Lung (tissue), 12 donors: ENCODE data around the gene PTPRG. TPM values are rescaled to one million over a fixed set of nuclear protein-coding genes. Genes with fewer than 3 reads are reported as not detected.

Experiments
- ATAC-seq: fragments of 200-7000 bp; cut with Tn5 transposase; one replicate; pipeline ENCODE4 v1.9.1; 2020; ENCODE audit warnings: moderate number of reproducible peaks; ENCODE audit not compliant: insufficient read depth, low FRiP score
- DNase-seq, 3 donors: peaks; one replicate each; pipeline ENCODE4 v3.0.0-alpha.2; 2013 to 2017
- H3K27ac ChIP-seq, 2 donors: one replicate each; pipeline ENCODE4 v1.5.1; 2013; ENCODE audit warnings: mild to moderate bottlenecking in 2 of 2, moderate library complexity in 2 of 2, control low read depth in 1 of 2, inconsistent platforms in 1 of 2, low read depth in 1 of 2, low read length in 1 of 2
- H3K27me3 ChIP-seq, 3 donors: one replicate each; pipeline ENCODE4 v1.5.1; 2013; ENCODE audit warnings: low read length in 2 of 3; ENCODE audit not compliant: control insufficient read depth in 3 of 3, insufficient read depth in 3 of 3
- H3K36me3 ChIP-seq, 4 donors: one replicate each; pipeline ENCODE4 v1.5.1; 2013; ENCODE audit warnings: low read length in 4 of 4, mild to moderate bottlenecking in 1 of 4, moderate library complexity in 1 of 4; ENCODE audit not compliant: control insufficient read depth in 4 of 4, insufficient read depth in 4 of 4
- H3K4me1 ChIP-seq, 5 donors: one replicate each; pipeline ENCODE4 v1.5.1; 2013; ENCODE audit warnings: low read length in 5 of 5, mild to moderate bottlenecking in 2 of 5, moderate library complexity in 1 of 5; ENCODE audit not compliant: control insufficient read depth in 5 of 5, insufficient read depth in 5 of 5
- H3K4me3 ChIP-seq: one replicate; pipeline ENCODE4 v1.5.1; 2013; ENCODE audit warnings: mild to moderate bottlenecking, control low read depth, moderate library complexity
- H3K9ac ChIP-seq, 2 donors: one replicate each; pipeline ENCODE4 v1.5.1; 2013; ENCODE audit warnings: low read length in 2 of 2, control low read depth in 1 of 2; ENCODE audit not compliant: insufficient read depth in 1 of 2
- H3K9me3 ChIP-seq, 4 donors: one replicate each; pipeline ENCODE4 v1.5.1; 2013; ENCODE audit warnings: low read length in 3 of 4, mild to moderate bottlenecking in 1 of 4, moderate library complexity in 1 of 4; ENCODE audit not compliant: control insufficient read depth in 4 of 4, insufficient read depth in 3 of 4
- WGBS, 2 donors: extraction: QIAGEN DNeasy Blood & Tissue Kit; methylation state at CpG; one replicate each; pipeline ENCODE4 v1.1.7; 2013; 5-methylcytosine and 5-hydroxymethylcytosine counted together
- polyA plus RNA-seq, 2 donors: library from polyadenylated mRNA; stranded (reverse); fragments of 200-250 nt; gene quantifications; one replicate each; pipeline ENCODE4 v1.2.1, GENCODE V29; 2013
- total RNA-seq, 2 donors: library from RNA; depleted of rRNA in 1 of 2; stranded (reverse); fragments of >200 nt in 1 of 2; gene quantifications; one replicate each; pipeline ENCODE4 v1.2.1, GENCODE V29; 2014 to 2021
- TF ChIP-seq, protein P1 (sequence below): IDR thresholded peaks from 2 replicates; pipeline ENCODE4 v1.5.1; 2012; ENCODE audit warnings: mild to moderate bottlenecking; ENCODE audit errors: control extremely low read depth, extremely low read depth
- donor health status: control.
- donor health status: control.
- donor health status: Bipolar disorder and iron deficiency.
- donor health status: healthy.
- donor health status: DM: yes; HTN: yes; CAD: no.

The PTPRG gene
- total and polyA plus RNA-seq, 4 donors, result 8.5 to 131 (median 75.9) TPM

DNA sequence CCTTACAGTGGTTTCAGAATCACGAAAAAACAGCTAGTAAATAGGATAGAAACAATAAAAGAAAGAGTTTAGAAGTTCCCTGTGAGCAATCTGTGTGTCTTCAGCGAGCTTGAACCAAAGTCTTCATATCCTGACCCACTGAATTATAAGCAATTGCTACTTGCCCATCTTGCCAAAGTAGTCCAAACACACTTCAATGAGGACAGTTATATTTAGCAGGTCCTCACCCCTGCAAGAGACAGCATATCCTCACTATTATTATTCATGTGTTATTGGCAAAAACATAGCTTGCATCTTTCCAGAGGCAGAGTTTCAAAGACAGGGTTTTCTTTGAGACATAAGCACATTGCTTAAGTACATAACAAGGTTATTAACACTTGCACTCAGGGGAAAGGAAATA is 734.2 kb downstream of the PTPRG start:
- H3K4me3 ChIP-seq, result no peak overlapping the region
- H3K27me3 ChIP-seq, result no peaks in the 10 kb centered on the region
- H3K27ac ChIP-seq, result no peak overlapping the region
- peaks cover 0 to 3% (median 0%) of the 10 kb centered on the region in 5 donors for H3K4me1 ChIP-seq
- 84 to 88% methylated on average over 2 of the region's 2 CpGs for WGBS, 2 donors
- H3K9ac ChIP-seq, result no peak overlapping the region
- no peaks in the 10 kb centered on the region for H3K9me3 ChIP-seq
- ATAC-seq (no peak), DNase-seq (no peak)
- TF ChIP-seq, protein P1, sequence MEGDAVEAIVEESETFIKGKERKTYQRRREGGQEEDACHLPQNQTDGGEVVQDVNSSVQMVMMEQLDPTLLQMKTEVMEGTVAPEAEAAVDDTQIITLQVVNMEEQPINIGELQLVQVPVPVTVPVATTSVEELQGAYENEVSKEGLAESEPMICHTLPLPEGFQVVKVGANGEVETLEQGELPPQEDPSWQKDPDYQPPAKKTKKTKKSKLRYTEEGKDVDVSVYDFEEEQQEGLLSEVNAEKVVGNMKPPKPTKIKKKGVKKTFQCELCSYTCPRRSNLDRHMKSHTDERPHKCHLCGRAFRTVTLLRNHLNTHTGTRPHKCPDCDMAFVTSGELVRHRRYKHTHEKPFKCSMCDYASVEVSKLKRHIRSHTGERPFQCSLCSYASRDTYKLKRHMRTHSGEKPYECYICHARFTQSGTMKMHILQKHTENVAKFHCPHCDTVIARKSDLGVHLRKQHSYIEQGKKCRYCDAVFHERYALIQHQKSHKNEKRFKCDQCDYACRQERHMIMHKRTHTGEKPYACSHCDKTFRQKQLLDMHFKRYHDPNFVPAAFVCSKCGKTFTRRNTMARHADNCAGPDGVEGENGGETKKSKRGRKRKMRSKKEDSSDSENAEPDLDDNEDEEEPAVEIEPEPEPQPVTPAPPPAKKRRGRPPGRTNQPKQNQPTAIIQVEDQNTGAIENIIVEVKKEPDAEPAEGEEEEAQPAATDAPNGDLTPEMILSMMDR, result no peak
- peaks cover 0 to 14% (median 3%) of the 10 kb centered on the region in 4 donors for H3K36me3 ChIP-seq

DNA sequence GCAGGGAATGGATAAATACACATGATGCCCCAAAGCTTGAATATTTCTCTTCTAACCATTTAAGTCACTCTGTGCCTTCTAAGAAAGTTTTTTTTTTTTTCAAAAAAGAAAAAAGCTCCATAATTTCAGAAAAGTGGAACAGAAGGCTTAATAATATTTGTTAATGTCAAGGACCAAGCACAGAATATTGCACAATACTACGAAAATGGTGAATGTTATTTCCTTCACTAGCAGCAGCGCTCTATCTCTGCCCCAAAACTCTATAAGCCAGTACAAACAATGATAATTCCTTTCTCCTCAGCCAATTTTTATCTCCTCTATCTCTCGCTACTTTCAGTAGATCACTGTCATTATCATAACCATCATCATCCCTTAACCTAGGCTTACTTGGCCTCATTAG is 739.2 kb downstream of the PTPRG start:
- WGBS, 2 donors, result 80% methylated on average over 3 of the region's 3 CpGs

DNA sequence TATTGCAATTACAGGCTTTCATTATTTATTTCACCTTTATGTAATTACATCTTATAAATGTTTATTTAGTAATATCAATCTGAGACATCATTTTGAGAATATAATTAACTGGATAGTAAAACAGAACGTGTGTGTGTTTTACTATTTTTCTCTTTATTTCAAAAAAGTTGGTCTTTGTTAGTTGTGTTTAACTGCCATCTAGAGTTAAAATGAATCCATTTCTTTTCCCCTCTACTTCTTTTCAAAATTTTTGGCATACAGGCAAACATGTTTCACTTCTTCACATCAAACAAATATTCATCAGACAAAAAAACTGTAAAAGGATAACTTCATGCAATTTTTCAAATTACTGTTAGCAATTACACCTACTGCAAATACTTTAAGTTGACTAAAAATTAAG is 750.8 kb downstream of the PTPRG start:
- DNase-seq, result peak in 1 of 3 donors; percentile 6
- TF ChIP-seq, protein P1, result no peak
- Histone ChIP-seq H3K36me3 (no peaks in the 10 kb centered on the region), H3K9ac (no peak overlapping the region), H3K27me3 (no peaks in the 10 kb centered on the region), H3K4me3 (no peak overlapping the region), H3K4me1 (no peaks in the 10 kb centered on the region), H3K27ac (no peak overlapping the region), H3K9me3 (no peaks in the 10 kb centered on the region)
- no peak for ATAC-seq
- 45 to 67% methylated on average over 1 of the region's 1 CpG for WGBS, 2 donors

More for the DNA sequence above, 739.2 kb downstream of the PTPRG start:
- Histone ChIP-seq H3K9me3 (peaks cover 0 to 6% (median 2%) of the 10 kb centered on the region in 4 donors), H3K4me3 (no peak overlapping the region), H3K36me3 (peaks cover 0 to 4% (median 2%) of the 10 kb centered on the region in 4 donors), H3K9ac (no peak overlapping the region), H3K4me1 (no peaks in the 10 kb centered on the region), H3K27ac (no peak overlapping the region), H3K27me3 (no peaks in the 10 kb centered on the region)
- no peak for ATAC-seq
- TF ChIP-seq, protein P1, result no peak
- peak in 1 of 3 donors; percentile 23 for DNase-seq

DNA sequence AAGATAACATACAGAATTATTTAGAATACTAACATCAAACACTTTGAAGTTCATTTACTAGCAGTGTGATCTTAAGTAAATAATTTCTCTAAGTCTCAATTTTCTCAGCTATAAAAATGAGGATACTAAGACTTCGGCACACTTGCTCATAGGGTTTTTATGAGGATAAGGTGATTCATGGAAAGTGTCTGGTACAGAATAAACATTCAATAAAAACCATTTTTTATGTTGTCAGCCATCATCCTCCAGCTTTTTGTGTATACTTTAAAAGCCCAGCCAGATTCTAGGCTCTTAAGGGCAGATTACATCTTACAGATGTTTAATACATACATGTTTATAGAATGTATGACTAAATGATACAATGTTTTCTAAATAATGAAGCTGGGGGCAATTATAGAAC is 755.2 kb downstream of the PTPRG start:
- WGBS, 2 donors, result 80 to 88% methylated on average over 1 of the region's 1 CpG
- no peak for ATAC-seq

More for the DNA sequence above, 755.2 kb downstream of the PTPRG start:
- no peaks in the 10 kb centered on the region for H3K27me3 ChIP-seq
- H3K27ac ChIP-seq, result no peak overlapping the region
- H3K9me3 ChIP-seq, result no peaks in the 10 kb centered on the region
- H3K4me3 ChIP-seq, result no peak overlapping the region
- TF ChIP-seq, protein P1, result no peak
- H3K36me3 ChIP-seq, result no peaks in the 10 kb centered on the region
- H3K4me1 ChIP-seq, result peaks cover 0 to 7% (median 0%) of the 10 kb centered on the region in 5 donors
- no peak for DNase-seq
- no peak overlapping the region for H3K9ac ChIP-seq
